Measurements from ENCODE around the gene DYNC1LI1. TPM values are rescaled to one million over a fixed set of nuclear protein-coding genes. Genes with fewer than 3 reads are reported as not detected.

The DYNC1LI1 gene
- total RNA-seq, 2 experiments from 2014 or later = 28.6 to 48.7 TPM

DNA sequence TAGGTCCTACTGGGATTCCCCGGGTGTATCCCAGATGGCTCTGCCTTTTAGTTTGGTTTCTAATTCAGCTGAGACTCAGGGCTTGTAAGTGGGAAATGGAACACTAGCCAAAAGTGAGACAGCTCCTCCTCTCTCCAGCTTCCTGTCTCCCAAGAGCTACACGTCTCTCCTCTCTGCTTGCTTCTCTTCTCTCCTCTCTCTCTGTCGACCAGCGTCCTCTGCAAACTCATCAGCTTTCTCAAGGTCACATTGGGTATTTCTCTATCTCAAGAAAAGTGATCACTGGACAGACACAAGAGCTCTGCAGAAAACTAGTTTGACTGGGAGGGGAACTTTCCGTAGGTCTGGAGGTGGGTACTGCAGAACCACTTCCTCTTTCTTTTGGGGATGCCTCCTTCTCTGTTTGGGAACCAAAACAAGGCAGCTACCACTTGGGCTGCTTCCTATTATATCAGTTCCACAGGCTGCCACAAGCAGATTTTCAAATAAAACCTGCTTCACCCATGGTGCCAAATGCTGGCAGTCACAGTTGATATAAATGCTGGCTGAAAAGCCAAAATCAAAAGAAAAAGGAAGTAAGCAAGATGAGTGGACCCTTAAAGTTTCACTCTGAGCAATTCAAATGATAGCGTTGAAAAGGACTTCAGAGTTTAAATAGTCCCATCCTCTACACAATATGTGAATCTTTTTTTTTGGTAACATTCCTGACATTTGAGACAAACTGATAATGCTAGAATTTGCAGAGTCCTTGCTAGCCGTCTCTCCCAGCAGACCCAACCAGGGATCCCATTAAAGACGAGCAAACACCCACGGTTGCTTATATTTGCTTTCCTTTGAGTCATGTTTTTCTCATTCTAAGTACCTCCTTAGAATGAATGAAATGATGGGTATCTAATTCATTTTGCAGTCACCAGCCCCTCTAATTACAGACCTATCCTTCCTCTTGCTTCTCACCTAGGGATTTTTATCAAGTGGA, 7.2 kb upstream of the DYNC1LI1 start:
- Histone ChIP-seq H4K20me1 (ENCODE audit: insufficient read depth, low read length) (no peaks in the 10 kb centered on the region), H3K36me3 (ENCODE audit: insufficient read depth, low read length) (no peaks in the 10 kb centered on the region), H3K79me2 (ENCODE audit: insufficient read depth, low read depth, low read length) (no peaks in the 10 kb centered on the region), H3K9me2 (ENCODE audit: insufficient read depth, low read length) (no peaks in the 10 kb centered on the region), H3K4me1 (ENCODE audit: insufficient read depth, low read length, poor library complexity, severe bottlenecking) (peaks cover 13% of the 10 kb centered on the region), H3K27ac (ENCODE audit: low read depth, low read length, poor library complexity, severe bottlenecking) (peak overlapping the region; percentile 20), H3K4me2 (ENCODE audit: low read length) (peak overlapping the region; percentile 69), H3K4me3 (ENCODE audit: low read depth, low read length, poor library complexity, severe bottlenecking) (peak overlapping the region; percentile 39), H3K9me3 (ENCODE audit: low read length) (no peaks in the 10 kb centered on the region), H2AFZ (ENCODE audit: low read length) (peak overlapping the region; percentile 88)
- no peak for TF ChIP-seq EZH2phosphoT487 (IDR thresholded peaks at IDR 0.05; ENCODE audit: borderline replicate concordance, low read depth, low read length)
- TF ChIP-seq, protein P1, sequence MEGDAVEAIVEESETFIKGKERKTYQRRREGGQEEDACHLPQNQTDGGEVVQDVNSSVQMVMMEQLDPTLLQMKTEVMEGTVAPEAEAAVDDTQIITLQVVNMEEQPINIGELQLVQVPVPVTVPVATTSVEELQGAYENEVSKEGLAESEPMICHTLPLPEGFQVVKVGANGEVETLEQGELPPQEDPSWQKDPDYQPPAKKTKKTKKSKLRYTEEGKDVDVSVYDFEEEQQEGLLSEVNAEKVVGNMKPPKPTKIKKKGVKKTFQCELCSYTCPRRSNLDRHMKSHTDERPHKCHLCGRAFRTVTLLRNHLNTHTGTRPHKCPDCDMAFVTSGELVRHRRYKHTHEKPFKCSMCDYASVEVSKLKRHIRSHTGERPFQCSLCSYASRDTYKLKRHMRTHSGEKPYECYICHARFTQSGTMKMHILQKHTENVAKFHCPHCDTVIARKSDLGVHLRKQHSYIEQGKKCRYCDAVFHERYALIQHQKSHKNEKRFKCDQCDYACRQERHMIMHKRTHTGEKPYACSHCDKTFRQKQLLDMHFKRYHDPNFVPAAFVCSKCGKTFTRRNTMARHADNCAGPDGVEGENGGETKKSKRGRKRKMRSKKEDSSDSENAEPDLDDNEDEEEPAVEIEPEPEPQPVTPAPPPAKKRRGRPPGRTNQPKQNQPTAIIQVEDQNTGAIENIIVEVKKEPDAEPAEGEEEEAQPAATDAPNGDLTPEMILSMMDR (conservative IDR thresholded peaks at IDR 0.05; ENCODE audit: low read length) = no peak
- BruUV-seq (replicated peaks) = no TSS peak
- peak; percentile 58 for DNase-seq (ENCODE audit: low spot score)
- ChIA-PET POLR2A (interaction anchor here (1.2 kb wide), 1 partner anchor 20 kb away, joined by 4 read pairs; no protein-coding TSS in a partner anchor), CTCF (ENCODE audit: unreplicated experiment) (no interaction called here)
- intact Hi-C loops (cut with micrococcal nuclease; ENCODE audit: unreplicated experiment) = no loop called here

DNA sequence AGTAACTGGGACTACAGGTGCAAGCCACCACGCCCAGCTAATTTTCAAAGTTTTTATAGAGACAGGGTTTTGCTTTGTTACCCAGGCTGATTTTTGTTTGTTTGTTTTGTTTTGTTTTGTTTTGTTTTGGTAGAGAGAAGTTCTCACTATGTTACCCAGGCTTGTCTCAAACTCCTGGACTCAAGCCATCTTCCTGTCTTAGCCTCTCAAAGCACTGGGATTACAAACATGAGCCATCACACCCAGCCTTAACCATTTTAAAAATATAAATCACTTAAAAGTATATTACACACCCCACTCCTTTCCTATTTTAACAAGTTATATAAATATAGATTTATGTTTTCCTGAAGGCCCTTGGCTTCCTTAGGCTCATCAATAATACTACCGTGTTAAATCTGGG, 6.5 kb upstream of the DYNC1LI1 start:
- CTCF ChIA-PET (ENCODE audit: unreplicated experiment) = no interaction called here
- no peak for DNase-seq (ENCODE audit: low spot score)
- peak overlapping the region; percentile 39 for H3K4me3 ChIP-seq (ENCODE audit: low read depth, low read length, poor library complexity, severe bottlenecking)
- no peaks in the 10 kb centered on the region for H3K36me3 ChIP-seq (ENCODE audit: insufficient read depth, low read length)
- no TSS peak for BruUV-seq (replicated peaks)
- no peaks in the 10 kb centered on the region for H3K9me2 ChIP-seq (ENCODE audit: insufficient read depth, low read length)
- no peaks in the 10 kb centered on the region for H3K9me3 ChIP-seq (ENCODE audit: low read length)
- no peaks in the 10 kb centered on the region for H4K20me1 ChIP-seq (ENCODE audit: insufficient read depth, low read length)
- peaks cover 13% of the 10 kb centered on the region for H3K4me1 ChIP-seq (ENCODE audit: insufficient read depth, low read length, poor library complexity, severe bottlenecking)
- H3K4me2 ChIP-seq (ENCODE audit: low read length) = peak overlapping the region; percentile 69
- H3K27ac ChIP-seq (ENCODE audit: low read depth, low read length, poor library complexity, severe bottlenecking) = peak overlapping the region; percentile 20
- POLR2A ChIA-PET = interaction anchor here (1.2 kb wide), 1 partner anchor 21 kb away, joined by 4 read pairs; no protein-coding TSS in a partner anchor
- TF ChIP-seq, protein P1 (conservative IDR thresholded peaks at IDR 0.05; ENCODE audit: low read length) = no peak
- no peak for TF ChIP-seq EZH2phosphoT487 (IDR thresholded peaks at IDR 0.05; ENCODE audit: borderline replicate concordance, low read depth, low read length)
- H2AFZ ChIP-seq (ENCODE audit: low read length) = peak overlapping the region; percentile 88
- intact Hi-C loops (cut with micrococcal nuclease; ENCODE audit: unreplicated experiment) = no loop called here
- H3K79me2 ChIP-seq (ENCODE audit: insufficient read depth, low read depth, low read length) = no peaks in the 10 kb centered on the region
